C4-2B (cell line): Measurements from ENCODE around the gene ERC1.

Experiments
- H3K27ac ChIP-seq: fragments of 450-650 bp; 2 replicates; pipeline ENCODE4 v1.5.1; 2017
- ZFX ChIP-seq: fragments of 450-650 bp; IDR thresholded peaks from 2 replicates; pipeline ENCODE4 v1.6.1; 2017
- TF ChIP-seq, protein P1 (sequence below): fragments of 450-650 bp; conservative IDR thresholded peaks from 2 replicates; pipeline ENCODE4 v1.5.1; 2017; ENCODE audit warnings: mild to moderate bottlenecking

The ERC1 gene

DNA sequence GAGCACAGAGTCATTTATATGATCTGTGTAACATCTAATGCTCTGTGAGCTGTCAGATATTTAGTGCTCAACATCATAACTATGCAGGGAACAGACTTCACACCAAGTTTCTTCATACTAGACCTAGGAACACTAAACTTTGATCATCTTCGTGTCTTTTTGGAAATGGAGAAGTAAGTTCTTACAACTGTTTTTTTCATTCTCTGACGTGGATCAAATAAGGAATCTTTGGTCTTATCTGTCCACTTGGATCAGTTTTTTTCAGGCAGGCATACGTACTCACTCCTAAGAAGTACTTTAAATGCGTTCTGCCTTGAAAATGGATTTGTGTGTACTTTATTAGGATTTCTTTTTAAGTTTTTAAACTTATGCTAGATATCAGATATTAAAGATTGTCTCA lies 412.4 kb downstream of the ERC1 start:
- no peak for TF ChIP-seq ZFX
- TF ChIP-seq, protein P1, sequence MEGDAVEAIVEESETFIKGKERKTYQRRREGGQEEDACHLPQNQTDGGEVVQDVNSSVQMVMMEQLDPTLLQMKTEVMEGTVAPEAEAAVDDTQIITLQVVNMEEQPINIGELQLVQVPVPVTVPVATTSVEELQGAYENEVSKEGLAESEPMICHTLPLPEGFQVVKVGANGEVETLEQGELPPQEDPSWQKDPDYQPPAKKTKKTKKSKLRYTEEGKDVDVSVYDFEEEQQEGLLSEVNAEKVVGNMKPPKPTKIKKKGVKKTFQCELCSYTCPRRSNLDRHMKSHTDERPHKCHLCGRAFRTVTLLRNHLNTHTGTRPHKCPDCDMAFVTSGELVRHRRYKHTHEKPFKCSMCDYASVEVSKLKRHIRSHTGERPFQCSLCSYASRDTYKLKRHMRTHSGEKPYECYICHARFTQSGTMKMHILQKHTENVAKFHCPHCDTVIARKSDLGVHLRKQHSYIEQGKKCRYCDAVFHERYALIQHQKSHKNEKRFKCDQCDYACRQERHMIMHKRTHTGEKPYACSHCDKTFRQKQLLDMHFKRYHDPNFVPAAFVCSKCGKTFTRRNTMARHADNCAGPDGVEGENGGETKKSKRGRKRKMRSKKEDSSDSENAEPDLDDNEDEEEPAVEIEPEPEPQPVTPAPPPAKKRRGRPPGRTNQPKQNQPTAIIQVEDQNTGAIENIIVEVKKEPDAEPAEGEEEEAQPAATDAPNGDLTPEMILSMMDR: no peak
- H3K27ac ChIP-seq: no peak overlapping the region

DNA sequence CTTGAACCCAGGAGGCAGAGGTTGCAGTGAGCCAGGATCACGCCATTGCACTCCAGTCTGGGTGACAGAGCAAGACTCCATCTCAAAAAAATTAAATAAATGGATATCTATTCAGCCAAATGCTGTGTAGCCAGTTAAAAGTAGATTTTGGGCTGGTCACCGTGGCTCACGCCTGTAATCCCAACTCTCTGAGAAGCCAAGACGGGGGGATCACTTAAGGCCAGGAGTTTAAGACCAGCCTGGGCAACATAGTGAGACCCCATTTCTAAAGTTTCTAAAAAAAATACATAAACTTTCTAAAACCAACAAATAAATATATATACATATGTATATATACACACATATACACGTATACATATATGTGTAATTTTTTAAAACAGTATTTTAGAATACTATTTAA lies 414.6 kb downstream of the ERC1 start:
- no peak for TF ChIP-seq ZFX
- TF ChIP-seq, protein P1: no peak

DNA sequence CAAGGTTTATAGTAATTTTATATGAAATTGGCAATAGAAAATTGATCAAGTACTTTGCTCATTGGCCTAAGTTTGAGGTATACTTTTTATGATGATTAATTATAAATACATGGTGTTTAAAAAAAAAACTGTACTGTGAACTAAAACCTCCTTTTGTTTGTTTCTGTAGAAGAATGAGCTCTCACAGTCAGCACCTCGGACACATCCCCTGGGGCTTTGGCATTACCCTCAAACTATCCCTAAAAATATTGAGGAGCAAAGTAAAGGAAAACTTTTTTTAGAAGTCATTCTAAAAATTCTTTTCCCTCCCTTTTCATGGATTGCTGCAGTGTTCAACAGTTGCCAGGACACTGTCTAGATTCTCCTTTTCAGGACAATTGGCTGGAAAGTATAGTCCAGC lies 419.8 kb downstream of the ERC1 start:
- no peak for TF ChIP-seq ZFX
- TF ChIP-seq, protein P1: no peak
- no peak overlapping the region for H3K27ac ChIP-seq

More for the DNA sequence above, 414.6 kb downstream of the ERC1 start:
- no peak overlapping the region for H3K27ac ChIP-seq

DNA sequence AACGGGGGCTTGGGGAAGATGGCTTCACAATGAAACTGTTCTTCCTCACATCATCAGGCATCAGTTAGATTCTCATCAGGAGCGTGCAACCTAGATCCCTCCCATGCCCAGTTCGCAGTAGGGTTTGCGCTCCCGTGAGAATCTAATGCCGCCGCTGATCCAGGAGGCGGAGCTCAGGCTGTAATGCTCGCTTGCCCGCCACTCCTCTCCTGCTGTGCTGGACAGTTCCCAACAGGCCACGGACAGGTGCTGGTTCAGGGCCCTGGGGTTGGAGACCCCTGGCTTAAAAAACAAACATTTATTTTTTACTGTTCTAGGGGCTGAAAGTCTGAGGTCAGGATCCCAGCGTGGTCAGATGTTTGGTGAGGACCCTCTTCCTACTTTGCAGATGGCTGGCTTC lies 422.9 kb downstream of the ERC1 start:
- TF ChIP-seq ZFX: no peak
- TF ChIP-seq, protein P1: no peak
- no peak overlapping the region for H3K27ac ChIP-seq

DNA sequence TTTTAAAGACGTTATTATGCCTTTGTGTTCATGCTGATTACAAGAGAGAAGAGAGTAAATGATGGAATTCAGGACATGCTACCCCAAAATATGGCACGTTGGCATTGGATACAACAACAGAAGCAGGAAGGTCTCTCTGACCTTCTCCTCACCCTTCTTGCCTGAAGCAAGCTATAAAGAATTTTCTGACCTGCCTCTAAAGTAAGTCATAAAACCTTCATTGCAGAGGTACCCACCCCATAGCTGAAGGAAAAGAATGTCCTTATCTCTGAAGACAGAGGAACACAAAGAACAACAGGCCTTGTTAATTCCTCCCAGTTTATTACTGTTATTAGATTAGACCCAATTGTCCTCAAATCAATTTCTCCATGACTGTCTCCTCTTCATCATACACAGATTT lies 427.1 kb downstream of the ERC1 start:
- H3K27ac ChIP-seq: no peak overlapping the region
- no peak for TF ChIP-seq ZFX
- TF ChIP-seq, protein P1: no peak

DNA sequence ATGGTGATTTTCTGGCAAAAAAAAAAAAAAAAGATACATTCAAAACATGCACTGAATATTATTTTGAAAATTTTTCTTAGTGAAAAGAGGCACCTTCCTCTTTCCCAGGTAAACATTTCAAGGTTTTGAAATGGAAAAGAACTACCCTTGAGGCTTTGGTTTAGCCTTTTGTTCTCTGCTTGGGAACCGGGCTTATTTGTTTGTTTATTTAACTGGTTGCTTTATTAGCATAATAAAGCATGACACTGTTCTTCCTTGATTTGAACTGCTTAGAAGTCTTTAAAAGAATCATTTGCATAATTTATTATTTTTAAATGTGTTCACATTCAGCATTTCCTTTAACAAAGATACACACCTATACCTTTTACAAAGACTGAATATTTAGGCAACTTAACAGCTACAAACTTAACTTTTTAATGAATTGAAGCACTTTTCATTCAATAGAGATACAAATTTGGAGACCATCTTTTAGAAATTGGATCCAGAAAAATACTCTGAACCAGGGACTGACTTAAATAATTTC lies 428.9 kb downstream of the ERC1 start:
- TF ChIP-seq ZFX: no peak
- TF ChIP-seq, protein P1: no peak
- no peak overlapping the region for H3K27ac ChIP-seq

DNA sequence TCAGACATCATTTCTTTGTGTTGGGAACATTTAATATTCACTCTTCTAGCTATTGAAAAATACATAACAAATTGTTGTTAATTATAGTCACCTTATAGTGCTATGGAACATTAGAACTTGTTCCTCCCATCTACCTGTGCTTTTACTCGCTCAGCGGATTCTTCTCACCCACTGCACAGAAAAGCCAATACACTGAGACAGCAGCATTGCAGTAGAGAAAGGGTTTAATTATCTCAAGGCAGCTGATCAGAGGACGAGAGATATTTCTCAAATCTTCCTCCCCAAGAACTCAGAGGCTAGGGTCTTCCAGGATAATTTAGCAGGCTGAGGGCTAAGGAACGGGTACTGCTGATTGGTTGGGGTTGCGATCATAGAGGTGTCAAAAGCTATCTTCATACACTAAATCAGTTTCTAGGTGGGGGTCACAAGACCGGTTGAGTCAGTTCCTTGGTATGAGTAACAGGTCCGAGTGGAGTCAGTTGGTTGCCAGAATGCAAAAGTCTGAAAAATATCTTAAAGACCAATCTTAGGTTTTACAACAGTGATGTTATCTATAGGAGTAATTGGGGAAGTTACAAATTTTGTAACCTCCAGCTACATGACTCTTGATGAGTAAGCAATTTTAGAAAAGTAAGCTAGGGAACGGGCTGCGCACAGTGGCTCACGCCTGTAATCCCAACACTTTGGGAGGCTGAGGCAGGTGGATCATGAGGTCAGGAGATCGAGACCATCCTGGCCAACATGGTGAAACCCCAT lies 430.2 kb downstream of the ERC1 start:
- no peak for TF ChIP-seq ZFX
- TF ChIP-seq, protein P1: no peak

More for the DNA sequence above, 430.2 kb downstream of the ERC1 start:
- H3K27ac ChIP-seq: no peak overlapping the region
